Stimulated activated CD4-positive, alpha-beta T cell treated with anti-CD3 and anti-CD28 coated beads, Interleukin-15, amount 100 ng/mL, for 24 hours (primary cell): ENCODE measurements around the gene DOCK7.

Experiments used
- DNase-seq: peaks from one replicate; pipeline ENCODE4 v3.0.0-alpha.2; 2020

The DOCK7 gene

DNA sequence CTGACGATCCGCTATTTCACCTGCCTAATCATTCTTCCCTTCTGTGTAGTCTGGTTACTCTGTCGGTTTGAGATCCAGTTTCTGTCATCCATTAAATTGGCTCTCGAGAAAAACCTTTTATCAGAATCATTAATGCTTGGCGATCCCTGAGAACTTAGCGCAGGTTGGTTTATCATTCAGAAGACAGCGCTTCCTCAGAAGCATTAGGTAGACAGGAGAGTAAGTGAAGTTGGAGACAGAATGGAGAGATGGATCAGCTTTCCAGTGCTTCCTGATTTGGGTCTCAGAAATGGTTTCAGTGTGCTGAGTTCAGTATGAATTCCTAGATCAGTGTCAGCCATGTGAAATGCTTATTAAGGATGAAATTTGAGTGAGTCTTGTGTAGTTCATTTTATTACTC lies 250.0 kb downstream of the DOCK7 start:
- DNase-seq: no peak

DNA sequence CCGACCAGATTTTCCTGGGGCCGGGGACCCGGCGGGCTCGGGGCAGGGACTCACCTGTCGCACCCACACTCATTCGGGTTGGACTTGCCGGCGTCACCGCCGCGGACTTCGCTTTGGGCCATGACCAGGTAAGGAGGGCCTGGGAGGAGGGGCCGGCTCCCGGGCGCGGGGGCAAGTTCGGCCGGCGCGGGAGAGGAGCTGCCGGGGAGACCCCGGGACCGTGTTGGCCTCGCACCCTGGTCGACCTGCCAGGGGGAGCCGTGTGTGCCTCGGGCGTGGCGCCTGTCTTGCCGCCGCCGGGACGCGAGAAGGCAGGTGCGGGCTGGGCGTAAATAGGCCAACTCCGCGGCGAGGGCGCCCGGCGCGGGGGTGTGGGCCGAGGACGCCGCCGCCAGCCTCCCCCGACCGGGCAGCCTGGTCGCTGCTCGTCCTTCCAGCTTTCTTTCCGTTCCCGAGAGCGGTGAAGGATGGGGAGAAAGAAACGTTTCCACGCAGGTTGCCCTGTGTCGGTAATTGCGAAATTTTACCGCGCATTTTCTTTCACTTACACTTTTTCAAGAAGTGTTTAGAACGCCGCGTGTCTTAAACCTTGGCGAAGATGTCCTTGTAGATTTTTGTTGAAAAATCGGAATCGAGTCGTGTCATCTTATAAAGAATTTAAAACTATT lies 250.8 kb downstream of the DOCK7 start:
- DNase-seq: no peak

GRCh38 chr1:62436466-62437272 lies 251.5 kb downstream of the DOCK7 start, which contains the start of gene USP1:
TSS of gene USP1 (plus strand) at chr1:62437049. CDS start at chr1:62439868, 2,819 bp downstream.
- DNase-seq: peak; percentile 98

- DNase-seq: peak; percentile 96
Observed at GRCh38 chr1:62436039-62436465, 252.1 kb downstream of the DOCK7 start.

GRCh38 chr1:62435231-62436038 lies 252.8 kb downstream of the DOCK7 start:
- no peak for DNase-seq

- DNase-seq: no peak
Observed at GRCh38 chr1:62434618-62435001, 253.6 kb downstream of the DOCK7 start.

GRCh38 chr1:62433861-62434617 lies 254.1 kb downstream of the DOCK7 start:
- no peak for DNase-seq

DNA sequence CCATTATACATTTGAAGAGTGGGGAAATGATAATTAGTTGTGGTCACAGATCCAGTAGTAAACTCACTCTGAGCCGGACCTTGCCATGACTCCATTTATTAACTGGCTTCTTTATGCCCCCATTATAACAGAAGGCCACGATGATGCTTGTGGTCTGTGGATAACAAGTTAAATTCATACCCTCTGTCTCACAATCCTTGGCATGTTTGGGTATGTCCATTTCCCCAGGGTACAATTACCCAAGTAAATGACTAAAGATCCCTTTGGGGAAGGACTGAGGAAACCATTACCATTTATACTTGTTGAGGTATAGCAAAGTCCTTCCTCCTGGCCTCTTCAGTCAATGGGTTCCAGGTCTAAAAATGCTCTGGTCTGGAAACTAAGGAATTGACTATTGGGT lies 258.6 kb downstream of the DOCK7 start:
- no peak for DNase-seq

GRCh38 chr1:62428351-62428750 lies 259.8 kb downstream of the DOCK7 start:
- no peak for DNase-seq

GRCh38 chr1:62426794-62427193 lies 261.4 kb downstream of the DOCK7 start:
- no peak for DNase-seq

DNA sequence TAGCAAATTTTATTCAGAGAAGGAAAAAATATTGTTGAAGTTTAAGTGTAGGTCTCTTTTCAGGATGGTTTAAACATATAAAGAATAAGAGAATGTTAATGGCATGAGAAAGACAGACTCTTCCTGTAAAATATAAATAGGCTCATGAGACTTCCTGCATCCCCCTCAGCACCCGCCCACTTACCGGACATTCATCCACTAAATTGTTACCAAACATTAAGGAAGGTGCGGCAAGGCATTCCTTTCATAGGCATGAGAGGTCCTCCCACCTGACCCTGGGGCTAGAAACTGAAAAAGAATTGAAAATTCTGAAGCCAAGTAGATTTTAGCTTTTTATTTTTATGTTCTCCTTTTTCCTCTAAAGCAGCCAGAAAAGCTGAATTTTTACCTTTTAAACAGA lies 261.9 kb downstream of the DOCK7 start:
- no peak for DNase-seq

GRCh38 chr1:62425041-62425440 lies 263.1 kb downstream of the DOCK7 start:
- DNase-seq: no peak

DNA sequence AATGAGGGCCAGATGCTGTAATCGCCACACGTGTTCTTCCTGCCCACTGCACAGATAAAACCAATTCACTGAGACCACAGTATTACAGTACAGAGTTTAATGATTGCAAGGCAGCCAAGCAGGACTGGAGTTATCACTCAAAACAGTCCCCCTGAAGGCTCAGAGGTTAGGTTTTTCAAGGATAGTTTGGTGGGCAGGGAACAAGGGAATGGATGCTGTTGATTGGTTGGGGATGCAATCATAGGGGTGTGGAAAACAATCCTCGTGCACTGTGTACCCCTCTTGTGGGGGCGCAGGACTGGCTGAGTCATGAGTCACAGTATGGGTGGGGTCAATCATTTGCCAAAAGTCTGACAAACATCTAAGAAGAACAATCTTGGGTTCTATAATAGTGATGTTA lies 263.8 kb downstream of the DOCK7 start:
- DNase-seq: no peak

GRCh38 chr1:62423580-62424242 lies 264.5 kb downstream of the DOCK7 start:
- DNase-seq: no peak

DNA sequence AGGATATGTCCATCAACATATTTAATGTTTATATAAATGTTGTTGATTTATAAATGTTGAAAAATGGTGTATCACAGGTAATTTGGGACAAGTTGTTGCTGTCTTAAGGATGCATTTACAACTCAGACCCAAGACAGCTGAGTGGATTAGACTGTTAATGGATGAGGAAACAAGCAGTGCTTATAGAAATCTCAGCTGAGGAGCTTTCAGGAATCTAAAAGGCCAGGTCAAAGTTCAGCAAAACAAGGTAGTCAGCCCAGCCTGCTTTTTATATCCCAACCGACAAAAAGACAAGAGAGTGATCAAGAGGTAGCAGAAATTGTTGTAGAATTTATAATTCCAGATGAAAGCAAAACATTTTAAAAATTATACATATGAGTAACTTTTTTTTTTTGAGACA lies 268.0 kb downstream of the DOCK7 start:
- no peak for DNase-seq

GRCh38 chr1:62417351-62417999 lies 270.7 kb downstream of the DOCK7 start:
- DNase-seq: no peak

DNA sequence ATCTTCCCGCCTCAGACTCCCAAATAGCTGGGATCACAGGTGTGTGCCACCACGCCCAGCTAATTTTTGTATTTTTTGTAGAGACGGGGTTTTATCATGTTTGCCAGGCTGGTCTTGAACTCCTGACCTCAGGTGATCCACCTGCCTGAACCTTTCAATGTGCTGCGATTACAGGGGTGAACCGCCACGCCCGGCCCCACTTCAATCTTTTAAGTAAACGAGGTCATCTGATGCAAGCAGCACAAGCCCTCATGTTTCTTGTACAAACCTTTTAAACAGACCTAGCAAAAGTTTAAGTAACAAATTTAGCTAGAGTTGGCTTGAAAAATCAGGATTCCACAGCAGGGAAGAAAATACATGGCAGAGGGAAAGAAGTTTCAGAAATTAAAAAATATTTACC lies 272.5 kb downstream of the DOCK7 start:
- no peak for DNase-seq

DNA sequence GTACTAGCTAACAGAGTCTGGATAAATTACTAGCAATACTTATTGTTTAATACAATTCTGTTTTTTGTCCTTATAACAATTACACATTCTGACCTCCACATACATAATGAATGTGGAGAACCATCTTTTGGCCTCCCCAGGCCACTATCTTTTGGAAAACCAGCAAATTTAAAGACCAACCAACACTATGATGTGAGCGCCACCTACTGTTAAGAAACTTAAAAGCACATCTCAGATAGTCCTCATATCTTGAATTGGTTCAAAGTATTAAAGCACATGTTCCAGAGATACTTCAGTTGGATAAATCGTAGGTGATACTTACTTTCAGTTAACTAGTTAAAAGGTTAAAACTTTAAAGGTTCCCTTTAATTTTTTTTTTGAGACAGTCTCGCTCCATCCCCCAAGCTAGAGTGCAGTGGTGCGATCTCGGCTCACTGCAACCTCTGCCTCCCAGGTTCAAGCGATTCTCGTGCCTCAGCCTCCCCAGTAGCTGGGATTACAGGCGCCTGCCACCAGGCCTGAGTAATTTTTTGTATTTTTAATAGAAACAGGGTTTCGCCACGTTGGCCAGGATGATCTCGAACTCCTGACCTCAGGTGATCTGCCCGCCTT lies 280.7 kb downstream of the DOCK7 start:
- DNase-seq: peak; percentile 6

GRCh38 chr1:62406576-62406975 lies 281.6 kb downstream of the DOCK7 start:
- DNase-seq: no peak

- no peak for DNase-seq
Observed at GRCh38 chr1:62405247-62405646, 282.9 kb downstream of the DOCK7 start.
